AG20443 (cell line): Measurements from ENCODE around the gene INSC.
A peak's percentile ranks its signal among the peaks of the same experiment; 100 is the strongest.
"Not testable (repeated sequence)": the region's sequence is repeated elsewhere in the genome, so short reads cannot be mapped to it uniquely, and the experiment has no call there.

ENCODE experiments used
- DNase-seq: peaks from one replicate; pipeline ENCODE4 v3.0.0; 2012; ENCODE audit warnings: low spot score, mixed read lengths

Gene INSC

GRCh38 chr11:15114501-15115475 lies at the start of gene INSC:
TSS of gene INSC (plus strand) at chr11:15114923. CDS start at chr11:15149175, 34,252 bp downstream.
- DNase-seq: peak; percentile 63

GRCh38 chr11:15069751-15070150 lies 45.0 kb upstream of the INSC start:
- not testable (repeated sequence) for DNase-seq

- no peak for DNase-seq
These were observed 43.0 kb upstream of the INSC start for GRCh38 chr11:15071556-15072255.

GRCh38 chr11:15072551-15073143 lies 42.1 kb upstream of the INSC start:
- DNase-seq: no peak

- peak; percentile 51 for DNase-seq
These were observed 41.1 kb upstream of the INSC start, which contains the start of gene CALCB for GRCh38 chr11:15073361-15074205. TSS of gene CALCB (plus strand) at chr11:15073593. CDS start at chr11:15074719, 1,126 bp downstream.

GRCh38 chr11:15074206-15075161 lies 40.2 kb upstream of the INSC start:
- DNase-seq: peak; percentile 63

GRCh38 chr11:15075162-15075526 lies 39.6 kb upstream of the INSC start:
- no peak for DNase-seq

- no peak for DNase-seq
These were observed 23.5 kb upstream of the INSC start for GRCh38 chr11:15091175-15091574.

- DNase-seq: no peak
These were observed 23.1 kb upstream of the INSC start for GRCh38 chr11:15091625-15092024.

GRCh38 chr11:15093432-15093831 lies 21.3 kb upstream of the INSC start:
- DNase-seq: no peak

- no peak for DNase-seq
These were observed 18.9 kb upstream of the INSC start for GRCh38 chr11:15095736-15096228.

GRCh38 chr11:15097411-15097810 lies 17.3 kb upstream of the INSC start:
- DNase-seq: no peak

- DNase-seq: no peak
These were observed 15.5 kb upstream of the INSC start for GRCh38 chr11:15099267-15099666.

- peak; percentile 84 for DNase-seq
These were observed 13.5 kb upstream of the INSC start for GRCh38 chr11:15101072-15101709.

GRCh38 chr11:15104166-15104565 lies 10.6 kb upstream of the INSC start:
- DNase-seq: no peak

GRCh38 chr11:15106201-15106965 lies 8.3 kb upstream of the INSC start:
- peak; percentile 62 for DNase-seq

GRCh38 chr11:15107730-15108515 lies 6.8 kb upstream of the INSC start:
- DNase-seq: peak; percentile 40

GRCh38 chr11:15108592-15109130 lies 6.1 kb upstream of the INSC start:
- no peak for DNase-seq
